GM18526 (cell line): ENCODE measurements around the gene CUBN.

Experiments
- POLR2A ChIP-seq: IDR thresholded peaks from 3 replicates; pipeline ENCODE4 v1.6.1; 2011; ENCODE audit not compliant: insufficient read length; ENCODE audit errors: extremely low read depth

CUBN gene

GRCh38 chr10:17053513-17053912 lies 76.1 kb downstream of the CUBN start:
- no peak for TF ChIP-seq POLR2A

- no peak for TF ChIP-seq POLR2A
These were observed 76.5 kb downstream of the CUBN start for GRCh38 chr10:17053061-17053460.

- no peak for TF ChIP-seq POLR2A
These were observed 77.8 kb downstream of the CUBN start for GRCh38 chr10:17051851-17052250.

- TF ChIP-seq POLR2A, result no peak
These were observed 80.4 kb downstream of the CUBN start for GRCh38 chr10:17049195-17049594.

GRCh38 chr10:17047908-17048307 lies 81.7 kb downstream of the CUBN start:
- TF ChIP-seq POLR2A, result no peak

- no peak for TF ChIP-seq POLR2A
These were observed 82.6 kb downstream of the CUBN start for GRCh38 chr10:17046989-17047388.

GRCh38 chr10:17043586-17043985 lies 86.0 kb downstream of the CUBN start:
- no peak for TF ChIP-seq POLR2A

- no peak for TF ChIP-seq POLR2A
These were observed 87.7 kb downstream of the CUBN start for GRCh38 chr10:17041626-17042520.

- no peak for TF ChIP-seq POLR2A
These were observed 91.0 kb downstream of the CUBN start for GRCh38 chr10:17038627-17039026.

- TF ChIP-seq POLR2A, result no peak
These were observed 91.7 kb downstream of the CUBN start for GRCh38 chr10:17037910-17038309.

- TF ChIP-seq POLR2A, result no peak
These were observed 94.2 kb downstream of the CUBN start for GRCh38 chr10:17035446-17035845.

- no peak for TF ChIP-seq POLR2A
These were observed 95.9 kb downstream of the CUBN start for GRCh38 chr10:17033529-17034260.

- no peak for TF ChIP-seq POLR2A
These were observed 97.7 kb downstream of the CUBN start for GRCh38 chr10:17031637-17032635.

GRCh38 chr10:17029581-17030271 lies 99.9 kb downstream of the CUBN start:
- TF ChIP-seq POLR2A, result no peak

GRCh38 chr10:17029239-17029580 lies 100.4 kb downstream of the CUBN start:
- TF ChIP-seq POLR2A, result no peak

GRCh38 chr10:17028798-17029197 lies 100.8 kb downstream of the CUBN start:
- TF ChIP-seq POLR2A, result no peak
